ENCODE data around the gene FOXL2NB.
A peak's percentile ranks its signal among the peaks of the same experiment; 100 is the strongest.

Gene FOXL2NB

GRCh38 chr3:138937690-138938055 is 9.3 kb upstream of the FOXL2NB start:
- H3K4me3 ChIP-seq (replicated peaks; ENCODE audit: low read depth, low read length), result no peak overlapping the region

DNA sequence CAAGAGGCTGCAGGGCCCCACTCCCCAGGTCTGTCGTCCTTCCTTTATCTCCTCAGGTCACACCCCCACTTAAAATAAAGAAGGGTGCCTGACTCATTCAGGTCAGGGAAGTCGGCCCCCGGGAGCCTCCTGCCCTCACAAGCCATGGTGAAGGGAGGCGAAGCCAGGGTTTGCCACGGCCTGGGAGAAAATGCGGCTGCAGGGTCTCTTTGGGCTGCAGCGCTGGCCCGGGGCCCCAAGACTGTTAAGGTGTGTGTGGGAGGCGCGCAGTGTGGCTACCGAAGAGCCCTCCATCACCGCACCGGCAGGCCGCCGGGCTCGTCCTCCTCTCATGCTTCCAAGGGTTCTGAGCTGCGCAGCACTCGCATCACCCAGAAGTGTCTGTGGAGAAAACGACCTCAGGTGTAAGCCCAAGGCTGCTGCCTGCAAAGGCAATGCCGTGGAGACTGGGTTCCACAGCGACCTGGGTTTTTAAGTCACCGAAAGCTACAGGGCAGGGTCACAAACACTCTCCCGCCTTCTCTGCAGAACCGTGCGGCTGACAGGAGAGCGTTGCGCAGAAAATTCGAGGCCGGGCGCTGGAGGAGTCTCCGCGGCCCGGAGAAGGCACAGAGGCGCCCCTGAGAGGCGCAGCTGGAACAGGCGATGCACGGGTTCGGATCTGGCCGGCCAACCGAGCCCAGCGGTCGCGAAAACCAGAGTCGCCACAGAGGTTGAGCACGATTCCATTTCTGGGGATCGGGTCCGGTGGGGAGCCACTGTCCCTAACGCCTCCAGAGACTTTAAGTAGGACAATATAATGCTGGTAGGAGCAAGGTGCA is 8.8 kb upstream of the FOXL2NB start:
- no peak for DNase-seq (ENCODE audit: low read depth)
- no peak for TF ChIP-seq CTCF (IDR thresholded peaks at IDR 0.05; ENCODE audit: low read length, missing control alignments)
- no peak overlapping the region for H3K4me3 ChIP-seq (replicated peaks; ENCODE audit: low read depth, low read length)

More at GRCh38 chr3:138937690-138938055, 9.3 kb upstream of the FOXL2NB start:
- no peak for TF ChIP-seq CTCF (IDR thresholded peaks at IDR 0.05; ENCODE audit: low read length, missing control alignments)
- DNase-seq (ENCODE audit: low read depth), result no peak

- H3K4me3 ChIP-seq (replicated peaks; ENCODE audit: low read depth, low read length), result no peak overlapping the region
- TF ChIP-seq CTCF (IDR thresholded peaks at IDR 0.05; ENCODE audit: low read length, missing control alignments), result no peak
Observed at GRCh38 chr3:138938877-138939560, 8.0 kb upstream of the FOXL2NB start.

DNA sequence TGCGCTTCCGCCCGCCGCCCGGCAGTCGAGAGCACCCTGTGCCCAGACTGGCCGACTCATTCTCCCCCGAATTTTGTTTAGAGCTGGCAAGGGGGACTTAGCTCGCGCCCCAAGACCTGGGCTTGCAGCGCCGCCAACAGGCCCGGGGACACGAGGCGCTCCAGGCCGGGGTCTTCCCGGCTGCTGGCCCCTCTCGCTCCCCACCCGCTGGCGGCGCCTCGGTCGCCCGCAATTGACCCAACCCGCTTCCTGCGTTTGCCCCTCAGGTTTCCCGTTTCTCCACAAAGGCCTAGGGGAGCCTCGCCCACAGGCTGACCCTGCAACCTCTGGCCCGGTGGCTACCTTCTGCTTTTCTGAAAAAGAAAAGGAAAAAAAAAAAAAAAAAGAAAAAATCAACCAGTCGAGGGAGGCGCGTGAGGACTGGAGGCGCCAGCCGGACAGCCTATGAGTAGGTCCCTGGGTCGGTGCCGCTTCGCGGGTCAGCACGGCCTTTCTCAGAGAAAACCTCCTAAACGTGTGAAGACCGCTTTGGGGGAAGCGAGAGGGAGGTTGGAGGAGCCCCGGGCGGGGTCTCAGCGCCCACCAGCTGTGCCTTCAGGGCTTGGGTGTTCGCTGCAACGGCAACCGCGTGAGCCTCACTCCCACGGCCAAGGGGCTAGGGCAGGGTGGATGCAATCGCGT is 7.3 kb upstream of the FOXL2NB start:
- TF ChIP-seq CTCF (IDR thresholded peaks at IDR 0.05; ENCODE audit: low read length, missing control alignments), result no peak
- no peak for DNase-seq (ENCODE audit: low read depth)
- no peak overlapping the region for H3K4me3 ChIP-seq (replicated peaks; ENCODE audit: low read depth, low read length)

More at GRCh38 chr3:138938877-138939560, 8.0 kb upstream of the FOXL2NB start:
- no peak for DNase-seq (ENCODE audit: low read depth)

- no peak overlapping the region for H3K4me3 ChIP-seq (replicated peaks; ENCODE audit: low read depth, low read length)
- TF ChIP-seq CTCF (IDR thresholded peaks at IDR 0.05; ENCODE audit: low read length, missing control alignments), result no peak
- no peak for DNase-seq (ENCODE audit: low read depth)
Observed at GRCh38 chr3:138940446-138940845, 6.6 kb upstream of the FOXL2NB start.

DNA sequence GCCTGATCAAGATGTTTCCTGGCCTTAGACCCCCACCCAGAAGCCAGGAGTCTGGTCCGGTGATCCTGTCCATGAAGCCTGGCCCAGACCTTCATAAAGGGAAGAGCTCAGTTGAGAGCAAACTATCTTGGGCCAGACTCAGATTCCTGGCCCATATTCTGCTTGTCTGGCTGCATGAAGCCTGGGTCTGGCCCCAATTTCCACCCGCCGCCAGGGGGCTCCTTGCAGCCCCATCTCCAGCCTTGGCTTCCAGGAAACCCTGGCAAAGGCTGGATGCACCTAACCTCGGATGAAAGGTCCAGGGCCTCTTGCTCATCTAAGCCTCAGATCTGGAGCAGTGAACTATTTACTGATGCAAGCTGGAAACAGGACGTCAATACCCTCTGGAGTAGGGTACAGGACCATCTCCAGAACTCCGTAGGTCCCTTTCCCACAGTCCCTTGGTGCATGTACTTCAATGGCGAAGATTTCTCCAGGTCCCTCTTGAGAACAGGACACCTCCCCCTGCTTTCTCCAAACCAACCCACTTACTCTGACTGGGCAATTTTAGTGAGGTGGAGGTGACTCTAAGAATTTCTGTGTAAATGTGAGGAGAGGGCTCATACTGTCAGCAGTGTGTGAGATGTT is 5.6 kb upstream of the FOXL2NB start:
- H3K4me3 ChIP-seq (replicated peaks; ENCODE audit: low read depth, low read length), result no peak overlapping the region
- peak; percentile 66 for DNase-seq (ENCODE audit: low read depth)
- TF ChIP-seq CTCF (IDR thresholded peaks at IDR 0.05; ENCODE audit: low read length, missing control alignments), result peak; percentile 74
